GM21529 (cell line): ENCODE data around the gene KYAT1.
"Not testable (repeated sequence)": the region's sequence is repeated elsewhere in the genome, so short reads cannot be mapped to it uniquely, and the experiment has no call there.

Experiments
- ATAC-seq: cut with Tn5 transposase; IDR thresholded peaks from one replicate; pipeline ENCODE4 v1.9.1; 2021; ENCODE audit not compliant: unreplicated experiment

Gene KYAT1

DNA sequence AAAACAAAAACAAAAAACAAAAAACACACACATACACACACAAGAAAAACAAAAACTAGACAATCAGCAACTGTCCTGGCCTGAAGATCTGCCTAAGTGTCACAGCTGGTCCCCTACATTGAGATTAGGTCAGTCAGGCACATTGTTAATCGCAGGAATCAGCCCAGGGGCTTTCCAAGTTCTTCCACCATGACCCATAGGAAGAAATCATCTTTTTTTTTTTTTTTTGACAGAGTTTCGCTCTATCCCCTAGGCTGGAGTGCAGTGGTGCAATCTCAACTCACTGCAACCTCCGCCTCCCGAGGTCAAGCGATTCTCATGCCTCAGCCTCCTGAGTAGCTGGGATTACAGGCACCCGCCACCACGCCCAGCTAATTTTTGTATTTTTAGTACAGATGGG, 38.6 kb downstream of the KYAT1 start:
- ATAC-seq, result not testable (repeated sequence)

DNA sequence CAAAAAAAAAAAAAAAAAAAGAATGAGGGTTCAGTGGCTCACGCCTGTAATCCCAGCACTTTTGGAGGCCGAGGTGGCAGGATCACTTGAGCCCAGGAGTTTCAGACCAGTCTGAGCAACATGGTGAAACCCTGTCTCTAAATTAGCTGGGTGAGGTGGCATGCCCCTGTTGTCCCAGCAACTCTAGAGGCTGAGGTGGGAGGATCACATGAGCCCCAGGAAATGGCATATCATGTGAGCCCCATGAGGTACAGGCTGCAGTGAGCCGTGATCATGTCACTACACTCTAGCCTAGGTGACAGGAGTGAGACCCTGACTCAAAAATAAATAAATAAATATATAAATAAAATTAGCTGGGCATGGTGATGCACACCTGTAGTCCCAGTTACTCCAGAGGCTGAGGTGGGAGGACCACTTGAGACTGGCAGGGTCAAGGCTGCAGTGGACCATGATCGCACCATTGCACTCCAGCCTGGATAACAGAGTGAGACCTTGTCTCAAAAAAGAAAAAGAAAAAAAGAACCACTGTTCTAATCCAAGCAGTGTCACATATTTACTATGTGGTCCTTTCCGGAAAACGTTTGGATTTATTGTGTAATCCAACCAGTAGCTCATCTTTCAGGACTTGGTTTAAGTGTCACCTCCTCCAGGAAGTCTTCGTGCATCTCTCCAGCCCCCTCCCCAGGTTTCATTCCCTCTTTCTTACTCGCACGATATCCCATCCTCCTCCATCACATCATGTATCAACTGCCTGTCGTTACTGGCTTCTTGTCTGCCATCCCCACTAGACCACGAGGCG, 39.9 kb downstream of the KYAT1 start:
- ATAC-seq, result no peak

DNA sequence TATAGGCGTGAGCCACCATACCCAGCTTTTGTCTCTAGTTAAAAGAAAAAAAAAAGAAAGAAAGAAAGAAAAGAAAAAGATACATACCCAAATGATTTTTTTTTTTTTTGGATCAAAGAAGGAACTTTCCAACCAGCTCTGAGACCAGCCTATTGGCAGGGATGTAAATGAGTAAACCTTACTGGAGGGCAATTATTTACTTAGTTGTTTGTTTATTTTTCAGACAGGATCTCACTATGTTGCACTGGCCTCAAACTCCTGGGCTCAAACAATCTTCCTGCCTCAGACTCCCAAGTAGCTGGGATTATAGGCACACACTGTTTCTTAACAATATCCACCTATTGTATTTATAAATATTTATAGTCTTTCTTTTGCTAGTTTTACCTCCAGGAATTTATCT, 41.2 kb downstream of the KYAT1 start:
- ATAC-seq, result no peak

DNA sequence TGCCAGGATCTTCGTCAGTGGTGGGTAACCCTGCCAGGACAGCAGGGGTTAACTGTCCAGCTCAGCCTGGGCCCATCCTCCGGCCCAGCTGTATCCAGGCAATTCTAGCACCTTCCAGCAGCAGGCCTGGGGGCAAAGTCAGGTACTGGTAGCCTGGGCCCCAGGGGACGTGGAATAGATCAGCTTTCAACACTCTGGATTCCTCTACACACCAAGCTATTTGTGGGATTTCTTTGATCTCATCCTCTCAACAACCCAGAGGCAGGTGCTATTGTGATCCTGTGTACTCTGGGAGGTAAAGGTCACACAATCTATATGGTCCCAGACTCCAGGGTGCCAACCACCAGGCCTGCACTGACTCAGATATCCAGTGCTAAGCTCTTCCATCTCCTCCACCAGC, 43.4 kb downstream of the KYAT1 start:
- no peak for ATAC-seq

DNA sequence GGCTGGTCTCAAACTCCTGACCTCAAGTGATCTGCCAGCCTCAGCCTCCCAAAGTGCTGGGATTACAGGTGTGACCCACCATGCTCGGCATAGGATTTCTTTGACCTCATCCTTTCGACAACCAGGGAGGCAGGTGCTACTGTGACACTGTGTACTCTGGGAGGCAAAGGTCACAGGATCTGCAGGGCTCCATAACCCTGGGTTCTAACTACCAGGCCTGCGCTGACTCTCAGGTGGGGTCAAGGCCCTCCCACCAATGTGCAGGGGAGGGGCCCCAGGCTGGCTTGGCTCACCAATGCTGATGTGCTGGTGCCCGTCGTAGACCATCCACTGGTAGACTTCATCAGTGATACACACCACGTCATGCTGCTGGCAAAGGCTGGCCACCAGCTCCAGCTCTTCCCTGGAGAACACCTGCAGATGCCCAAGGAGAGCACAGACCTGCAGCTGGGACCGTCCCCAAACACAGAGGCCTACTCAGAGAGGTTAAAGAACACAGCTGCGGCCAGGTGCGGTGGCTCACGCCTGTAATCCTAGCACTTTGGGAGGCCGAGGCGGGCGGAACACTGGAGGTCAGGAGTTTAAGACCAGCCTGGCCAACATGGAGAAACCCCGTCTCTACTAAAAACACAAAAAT, 45.1 kb downstream of the KYAT1 start:
- no peak for ATAC-seq

DNA sequence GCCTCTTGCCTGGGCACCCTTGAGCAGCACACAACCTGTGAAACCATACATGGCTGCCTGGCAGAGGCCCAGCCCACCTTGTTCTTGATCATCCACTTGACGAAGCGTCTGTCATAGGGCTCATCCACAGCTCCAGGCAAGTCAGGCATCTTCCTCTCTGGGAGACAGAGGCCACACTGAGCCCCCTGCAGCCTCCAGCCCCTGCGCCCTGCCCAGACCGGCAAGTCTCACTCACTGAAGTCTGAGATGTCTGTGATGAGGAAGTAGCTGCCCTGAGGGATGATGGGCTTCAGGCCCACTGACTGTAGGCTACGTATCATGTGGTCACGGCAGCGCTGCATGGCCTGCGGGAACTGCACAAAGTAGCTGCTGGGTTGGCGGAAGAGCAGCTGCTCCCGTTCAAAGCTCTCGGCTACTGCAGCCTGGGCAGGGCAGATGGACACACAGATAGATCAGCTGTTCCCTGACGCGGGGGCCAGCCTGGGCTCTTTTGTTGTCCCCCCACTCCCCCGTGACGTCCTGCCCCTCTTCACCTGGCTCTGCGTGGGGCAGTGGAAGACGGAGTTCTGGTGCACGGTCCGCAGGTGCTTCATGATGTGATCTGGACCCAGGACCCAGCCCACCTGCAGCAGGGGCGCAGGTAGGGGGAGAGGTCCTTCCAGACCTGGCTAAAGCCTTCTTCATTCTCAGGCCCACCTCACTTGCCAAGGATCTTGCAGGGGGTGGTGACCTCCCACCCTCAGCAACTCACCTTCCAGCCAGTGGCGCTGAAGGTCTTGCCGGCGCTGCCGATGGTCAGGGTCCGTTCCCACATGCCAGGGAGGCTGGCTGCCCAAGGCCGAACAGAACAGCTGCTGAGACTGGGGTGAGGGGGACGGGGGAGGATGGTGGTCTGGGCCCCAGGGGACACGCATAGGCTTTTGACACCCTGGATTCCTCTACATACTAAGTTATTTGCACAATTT, 46.2 kb downstream of the KYAT1 start:
- ATAC-seq, result no peak

DNA sequence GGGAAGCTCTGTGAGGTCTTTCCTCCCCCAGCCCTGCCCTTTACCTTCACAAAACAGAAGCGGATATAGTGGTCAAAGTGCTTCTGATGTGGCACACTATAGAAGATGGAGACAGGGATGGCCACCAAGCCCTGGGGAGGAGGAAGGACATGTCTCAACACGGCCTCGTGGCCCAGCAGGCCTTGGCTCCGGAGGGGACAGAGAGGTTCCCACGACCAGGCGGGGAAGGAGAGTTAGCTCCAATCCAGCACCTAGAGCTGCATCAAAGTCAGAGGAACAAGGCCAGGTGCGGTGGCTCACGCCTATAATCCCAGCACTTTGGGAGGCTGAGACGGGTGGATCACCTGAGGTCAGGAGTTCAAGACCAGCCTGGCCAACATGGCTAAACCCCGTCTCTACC, 48.1 kb downstream of the KYAT1 start:
- ATAC-seq, result no peak

DNA sequence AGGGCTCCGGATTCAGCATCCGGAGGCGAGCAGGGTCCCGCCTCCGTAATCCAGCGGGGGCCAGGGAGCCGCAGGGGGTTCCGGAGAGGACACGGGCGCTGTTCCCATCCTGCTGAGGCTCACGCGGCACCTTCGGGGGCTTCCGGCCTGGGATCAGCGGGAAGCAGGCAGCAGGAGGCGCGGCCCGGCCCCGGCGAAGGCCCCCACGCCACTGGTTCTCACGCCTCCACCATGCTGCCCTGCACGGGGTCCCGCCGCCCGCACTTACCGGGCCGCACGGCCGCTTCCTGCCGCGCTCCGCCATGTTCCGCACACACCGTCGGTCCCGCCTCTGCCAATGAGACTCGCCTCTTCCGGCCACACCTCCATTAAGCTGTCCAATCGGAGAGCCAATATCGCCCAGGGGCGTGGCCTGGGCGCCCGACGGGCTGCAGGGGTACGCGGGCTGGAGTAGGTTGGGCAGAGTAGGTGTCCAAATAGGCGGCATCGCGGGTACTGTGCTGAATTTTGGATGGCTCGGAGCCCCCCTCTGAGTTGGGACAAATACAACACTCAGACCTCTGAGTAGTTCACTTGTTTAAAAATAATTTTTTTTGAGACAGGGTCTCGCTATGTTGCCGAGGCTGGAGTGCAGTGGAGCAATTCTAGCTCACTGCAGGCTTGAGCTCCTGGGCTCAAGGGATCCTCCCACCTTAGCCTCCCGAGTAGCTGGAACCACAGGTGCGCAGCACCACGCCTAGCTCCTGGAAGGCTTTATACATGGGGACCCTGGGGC, 52.1 kb downstream of the KYAT1 start, which contains the start of gene SPOUT1:
TSS of gene SPOUT1 (minus strand) at position 318 of the 775 bp plus-strand sequence. CDS start at position 304, 14 bp downstream.
- peak; percentile 96 for ATAC-seq

DNA sequence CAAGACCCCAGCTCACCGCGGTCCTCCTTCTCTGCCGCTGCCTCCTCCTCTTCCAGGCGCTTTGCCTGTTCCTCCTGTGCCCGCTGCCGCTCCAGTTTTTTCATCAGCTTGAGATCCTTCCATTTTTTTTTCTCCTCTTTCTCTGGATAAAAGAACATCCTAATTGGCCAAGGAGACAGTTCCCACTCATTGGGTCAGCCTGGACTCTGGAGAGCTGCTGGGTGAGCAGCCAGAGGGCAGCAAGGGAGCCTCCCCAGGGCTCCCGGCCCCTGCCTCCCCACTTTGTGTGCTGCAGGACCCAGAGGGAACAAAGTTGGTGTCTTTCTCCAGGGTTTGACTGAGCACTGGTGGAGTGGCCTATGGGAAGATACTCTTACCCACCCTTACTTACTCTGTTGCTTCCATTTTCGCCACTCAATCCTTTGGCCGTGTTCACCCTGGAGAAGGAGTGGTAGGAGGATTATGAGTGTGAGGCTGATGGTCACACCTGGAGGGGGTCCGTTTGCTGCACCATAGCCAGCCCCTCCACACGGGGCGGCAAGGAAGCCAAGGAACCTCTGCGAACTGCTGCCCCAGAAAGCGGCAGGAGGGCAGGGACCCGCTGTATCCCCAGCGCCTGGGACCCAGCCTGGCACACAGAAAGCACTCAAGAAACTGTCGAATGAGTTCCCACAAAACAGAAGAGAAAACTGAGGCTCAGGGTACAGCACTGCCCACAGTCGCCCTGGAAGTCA, 52.9 kb downstream of the KYAT1 start:
- peak; percentile 4 for ATAC-seq

DNA sequence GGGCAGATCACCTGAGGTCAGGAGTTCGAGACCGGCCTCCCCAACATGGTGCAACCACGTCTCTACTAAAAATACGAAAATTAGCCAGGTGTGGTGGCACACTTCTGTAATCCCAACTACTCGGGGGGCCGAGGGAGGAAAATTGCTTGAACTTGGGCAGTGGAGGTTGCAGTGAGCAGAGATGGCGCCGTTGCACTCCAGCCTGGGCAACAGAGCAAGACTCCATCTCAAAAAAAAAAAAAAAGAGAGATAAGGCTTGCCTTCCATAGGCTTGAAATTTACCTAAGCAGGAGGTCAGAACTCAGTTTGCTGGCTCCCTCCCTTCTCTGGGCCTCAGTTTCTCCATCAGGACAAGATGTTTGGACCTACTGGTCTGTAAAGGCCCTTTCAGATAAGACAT, 53.5 kb downstream of the KYAT1 start:
- no peak for ATAC-seq

DNA sequence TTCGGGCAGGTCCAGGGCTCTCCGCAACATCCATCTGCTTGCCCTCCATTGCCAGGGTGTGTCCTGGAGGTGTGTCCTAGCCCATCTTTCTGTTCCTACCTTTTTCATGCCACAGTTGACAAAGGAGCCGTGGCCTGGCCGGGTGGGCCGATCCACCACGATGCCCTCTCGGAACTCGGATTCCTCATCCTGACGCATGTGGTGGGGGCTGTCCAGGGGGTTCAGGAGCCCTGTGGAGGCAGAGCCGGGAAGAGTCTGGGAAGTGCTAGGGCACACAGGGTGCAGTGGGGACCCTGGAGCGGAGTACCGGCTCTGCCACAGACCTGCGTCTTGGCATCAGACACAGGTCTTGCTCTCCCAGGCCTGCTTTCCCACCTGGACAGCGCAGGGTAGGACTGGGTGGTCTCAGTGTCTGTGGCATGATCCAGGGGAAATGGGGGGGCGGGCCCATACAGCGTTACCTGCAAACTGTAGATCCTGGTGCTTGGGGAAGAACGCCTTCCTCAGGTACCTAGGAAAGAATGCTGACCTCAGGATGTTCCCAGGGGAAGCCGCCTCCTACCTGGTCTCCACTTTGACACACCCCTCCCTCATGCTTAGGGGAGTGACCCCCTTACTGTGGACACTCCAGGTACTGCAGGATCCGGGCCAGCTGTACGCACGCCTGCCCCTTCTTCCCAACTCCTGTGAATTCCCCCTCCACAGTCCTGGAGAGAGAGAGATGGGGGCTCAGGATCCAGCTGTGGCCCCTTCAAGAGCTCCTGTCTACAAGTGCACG, 55.6 kb downstream of the KYAT1 start:
- no peak for ATAC-seq

DNA sequence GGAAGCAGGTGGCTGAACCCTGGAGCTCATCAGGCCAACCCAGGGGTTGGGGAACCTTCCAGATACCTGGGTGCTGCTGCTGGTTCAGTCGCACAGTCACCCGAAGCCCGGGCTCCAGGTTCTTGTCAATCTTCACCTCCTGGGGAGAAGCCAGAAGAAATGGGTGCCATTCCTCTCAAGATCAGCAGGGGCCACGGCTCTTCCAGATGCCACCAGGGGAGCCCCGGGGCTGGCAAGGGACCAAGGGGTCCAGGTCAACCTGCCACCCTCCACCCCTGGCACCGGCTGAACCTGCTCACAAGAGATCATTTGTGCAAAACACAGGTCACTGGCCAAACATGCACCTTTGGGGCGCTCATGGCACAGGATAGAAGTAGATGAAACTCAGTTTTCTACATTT, 56.8 kb downstream of the KYAT1 start:
- no peak for ATAC-seq

DNA sequence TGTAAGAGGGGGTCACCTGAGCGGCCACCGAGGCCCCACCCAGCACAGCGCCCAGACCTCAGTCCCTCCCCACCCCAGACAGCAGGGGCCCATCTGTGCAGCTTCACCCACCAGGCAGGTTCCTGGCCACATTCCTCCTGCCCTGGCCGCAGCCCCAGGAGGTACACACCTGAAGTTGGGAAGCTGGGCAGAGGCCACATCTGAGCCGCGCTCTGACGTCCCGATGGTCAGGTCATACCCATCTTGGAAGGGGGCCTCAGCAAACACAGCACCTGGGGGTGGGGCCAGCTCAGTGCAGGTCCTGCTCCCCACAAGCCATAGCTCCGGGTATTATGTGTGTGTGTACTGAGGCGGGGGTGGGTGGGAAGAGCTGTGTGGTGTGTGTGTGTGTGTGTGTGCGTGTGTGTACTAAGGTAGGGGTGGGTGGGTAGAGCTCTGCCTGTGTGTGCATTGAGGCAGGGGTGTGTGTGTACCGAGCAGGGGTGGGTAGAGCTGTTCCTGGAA, 57.8 kb downstream of the KYAT1 start:
- no peak for ATAC-seq

DNA sequence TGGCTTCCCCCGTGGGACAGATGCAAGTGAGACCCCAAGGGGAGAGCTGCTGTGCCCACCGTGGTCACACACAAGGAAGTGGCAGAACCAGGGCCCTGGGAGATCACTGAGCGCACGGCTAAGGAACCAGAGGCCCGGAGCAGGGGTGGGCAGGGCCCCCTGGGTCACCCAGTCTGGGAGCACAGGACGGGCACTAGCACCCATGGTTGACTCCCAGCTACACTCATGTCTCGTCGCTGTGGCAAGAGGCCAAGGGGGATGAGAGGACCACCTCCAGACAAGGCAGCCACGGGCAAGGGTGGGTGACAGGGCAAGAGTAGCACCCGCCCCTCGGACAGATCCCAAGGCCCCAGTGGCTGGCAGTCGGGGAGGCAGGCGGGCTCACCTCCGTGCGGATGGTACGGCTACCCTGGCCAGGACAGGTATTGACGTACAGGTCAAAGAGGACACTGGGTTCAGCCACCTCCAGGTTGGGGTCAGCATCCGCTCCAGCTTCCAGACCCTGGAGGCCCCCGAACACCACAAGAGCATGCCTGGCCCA, 58.3 kb downstream of the KYAT1 start:
- no peak for ATAC-seq

DNA sequence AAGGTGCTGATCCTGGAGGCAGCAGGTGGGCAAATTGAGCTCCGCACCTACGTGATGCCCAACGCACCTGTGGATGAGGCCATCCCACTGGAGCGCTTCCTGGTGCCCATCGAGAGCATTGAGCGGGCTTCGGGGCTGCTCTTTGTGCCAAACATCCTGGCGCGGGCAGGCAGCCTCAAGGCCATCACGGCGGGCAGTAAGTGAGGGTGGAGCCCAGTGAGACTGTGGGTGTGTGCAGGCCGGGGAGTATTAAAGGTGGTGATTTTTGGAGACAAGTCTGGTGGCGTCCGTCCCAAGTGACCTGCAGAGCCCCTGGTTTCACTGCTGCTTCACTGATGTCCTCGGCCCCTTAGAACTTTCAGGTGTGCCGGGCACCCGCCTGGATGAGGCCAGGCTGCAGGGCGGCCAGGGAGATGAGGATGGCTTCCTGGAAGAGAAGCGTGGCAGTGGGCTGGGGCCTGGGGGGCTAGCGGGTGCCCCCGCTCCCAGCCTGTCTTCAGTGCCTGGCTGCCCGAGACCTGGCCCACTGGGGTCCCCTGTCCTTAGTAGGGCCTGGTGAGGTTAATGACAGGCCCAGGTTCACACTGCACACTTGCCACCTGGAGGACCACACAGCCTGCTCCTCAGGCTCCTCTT, 59.2 kb downstream of the KYAT1 start:
- ATAC-seq, result no peak

DNA sequence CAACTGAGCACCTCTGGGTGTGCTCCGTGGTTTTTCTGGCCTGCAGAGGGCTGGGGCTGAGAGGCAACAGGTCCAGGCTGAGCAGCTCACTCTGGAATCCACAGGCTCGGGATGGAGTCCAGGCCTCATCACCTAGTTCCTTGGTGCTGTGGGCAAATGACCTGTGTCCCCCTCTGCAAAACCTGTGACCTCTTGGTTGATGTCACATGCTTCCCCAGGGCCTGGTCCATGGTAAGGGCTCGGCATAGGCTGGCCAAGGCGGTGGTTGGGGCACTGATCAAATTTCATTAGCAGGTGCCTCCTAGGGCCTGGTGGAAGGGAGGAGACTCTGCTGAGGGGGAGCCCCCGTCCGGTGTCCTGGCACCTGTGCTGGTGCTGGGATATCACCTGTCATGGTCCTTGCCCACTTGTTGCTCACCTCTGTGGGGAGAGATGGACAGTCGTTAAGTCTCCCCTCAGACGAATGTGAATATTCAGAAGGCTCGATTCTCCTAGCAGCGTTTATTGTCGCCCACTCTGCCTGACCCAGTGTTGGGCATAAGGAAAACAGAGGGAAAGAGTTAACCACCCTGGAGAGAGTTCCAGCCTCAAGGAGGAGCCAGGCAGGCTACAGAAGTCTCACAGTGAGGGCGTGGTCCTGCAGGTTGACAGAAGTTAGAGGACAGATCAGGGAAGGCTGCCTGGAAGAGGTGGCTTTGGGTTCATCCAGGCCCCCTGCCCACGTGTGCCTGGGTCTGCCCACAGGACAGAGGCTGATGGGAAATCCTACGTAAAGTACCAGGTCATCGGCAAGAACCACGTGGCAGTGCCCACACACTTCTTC, 60.0 kb downstream of the KYAT1 start:
- no peak for ATAC-seq
